Activated T-cell treated with anti-CD3 and anti-CD28 coated beads, Interleukin-2, amount 50 U/mL, for 72 hours (primary cell): Measurements from ENCODE around the gene FHIT. TPM values are rescaled to one million over a fixed set of nuclear protein-coding genes. Genes with fewer than 3 reads are reported as not detected.

Source experiments
- ATAC-seq, 2 donors: fragments of 150-1000 bp; cut with Tn5 transposase; replicated peaks in 1 of 2; 2 replicates each; pipeline ENCODE4 v1.10.0; 2021; ENCODE audit warnings: moderate library complexity in 2 of 2, mild to moderate bottlenecking in 1 of 2
- DNase-seq, 2 donors: peaks; one replicate each; pipeline ENCODE4 v3.0.0; 2021 to 2022; ENCODE audit warnings: mixed read lengths in 1 of 2
- H3K27ac Mint-ChIP-seq: one replicate; pipeline ENCODE4 v1.8.0; 2022; ENCODE audit warnings: mild to moderate bottlenecking, moderate library complexity, mixed read lengths
- H3K27me3 Mint-ChIP-seq: one replicate; pipeline ENCODE4 v1.8.0; 2022; ENCODE audit warnings: low read depth, mixed read lengths
- H3K36me3 Mint-ChIP-seq, 2 donors: one replicate each; pipeline ENCODE4 v1.8.0; 2022; ENCODE audit warnings: mixed read lengths in 2 of 2, mild to moderate bottlenecking in 1 of 2; ENCODE audit not compliant: insufficient read depth in 2 of 2
- H3K4me1 Mint-ChIP-seq: one replicate; pipeline ENCODE4 v1.8.0; 2022; ENCODE audit warnings: low read depth, mixed read lengths
- H3K4me3 Mint-ChIP-seq, 2 donors: one replicate each; pipeline ENCODE4 v1.8.0; 2022; ENCODE audit warnings: mild to moderate bottlenecking in 2 of 2, mixed read lengths in 2 of 2, moderate library complexity in 2 of 2
- H3K9me3 Mint-ChIP-seq, 2 donors: one replicate each; pipeline ENCODE4 v1.8.0; 2022; ENCODE audit warnings: mixed read lengths in 2 of 2
- total RNA-seq, 2 donors: library from RNA; stranded (reverse); gene quantifications; one replicate each; pipeline ENCODE4 v1.2.3, GENCODE V29; 2022

Gene FHIT
- total RNA-seq, 2 donors from 2014 or later, result 48.2 to 54.9 TPM

DNA sequence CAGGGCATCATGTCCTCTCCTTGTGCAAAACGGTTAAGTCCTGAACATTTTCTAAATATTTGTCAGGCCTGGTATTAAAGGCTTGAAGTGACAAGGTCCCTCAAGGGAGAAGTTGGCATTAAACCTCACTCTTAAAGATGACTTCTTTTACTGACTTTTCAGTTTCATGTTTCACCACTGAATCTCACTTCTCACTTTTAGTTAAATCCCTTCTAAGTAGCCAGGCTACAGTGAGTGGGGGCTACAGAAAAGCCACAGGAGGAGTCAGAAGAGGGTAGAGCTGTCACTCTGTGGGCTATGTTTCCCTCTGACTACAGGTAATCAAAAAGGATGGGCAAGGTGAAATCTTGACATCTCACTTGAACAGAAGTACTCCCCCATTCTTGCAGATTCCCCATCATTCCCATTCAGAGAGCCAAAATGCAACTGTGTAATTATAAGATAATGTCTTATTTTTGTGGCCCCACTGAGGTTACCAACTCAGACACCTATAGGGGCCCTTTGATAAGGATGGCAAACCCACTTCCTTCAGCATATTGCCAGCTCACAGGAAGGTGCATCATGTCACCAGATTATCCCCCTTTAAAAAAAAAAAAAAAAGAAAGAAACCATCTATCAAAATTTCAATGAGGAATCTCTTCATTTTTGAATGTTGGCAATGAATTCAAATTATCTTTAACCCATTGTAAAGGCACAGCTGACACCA is 1411.3 kb downstream of the FHIT start:
- no peak overlapping the region for H3K27ac Mint-ChIP-seq

DNA sequence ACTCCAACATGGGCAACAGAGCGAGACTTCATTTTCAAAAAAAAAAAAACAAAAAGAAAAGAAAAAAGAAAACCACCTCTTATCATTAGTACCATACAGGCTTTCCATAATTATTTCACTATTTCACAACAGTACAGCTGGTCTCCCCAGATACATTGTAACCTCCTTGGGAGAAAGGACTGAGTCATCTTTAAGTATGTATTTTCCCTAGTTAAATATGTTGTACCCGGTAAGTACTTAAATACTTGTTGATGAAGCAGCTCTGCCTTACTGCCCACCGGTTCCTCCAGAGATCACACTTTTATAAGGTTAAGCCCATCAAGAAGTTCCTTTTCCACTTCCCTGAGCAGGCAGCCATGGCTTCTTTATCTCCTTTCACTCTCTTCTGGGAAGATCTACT is 1412.0 kb downstream of the FHIT start:
- Mint-ChIP-seq H3K4me1 (peaks cover 29% of the 10 kb centered on the region), H3K4me3 (no peak overlapping the region), H3K27ac (peak overlapping the region; percentile 30), H3K9me3 (peaks cover under 1 to 2% of the 10 kb centered on the region in 2 donors), H3K27me3 (no peaks in the 10 kb centered on the region), H3K36me3 (peaks cover 0 to 3% of the 10 kb centered on the region in 2 donors)
- no peak for DNase-seq
- ATAC-seq, result no peak

More for the DNA sequence above, 1411.3 kb downstream of the FHIT start:
- peak; percentile 98 to 99 for ATAC-seq
- H3K36me3 Mint-ChIP-seq, result peaks cover 0 to 4% of the 10 kb centered on the region in 2 donors
- no peaks in the 10 kb centered on the region for H3K27me3 Mint-ChIP-seq
- DNase-seq, result peak; percentile 32 to 50
- peaks cover 33% of the 10 kb centered on the region for H3K4me1 Mint-ChIP-seq
- peak overlapping the region in 1 of 2 donors; percentile 59 for H3K4me3 Mint-ChIP-seq
- peaks cover 1 to 2% of the 10 kb centered on the region in 2 donors for H3K9me3 Mint-ChIP-seq

DNA sequence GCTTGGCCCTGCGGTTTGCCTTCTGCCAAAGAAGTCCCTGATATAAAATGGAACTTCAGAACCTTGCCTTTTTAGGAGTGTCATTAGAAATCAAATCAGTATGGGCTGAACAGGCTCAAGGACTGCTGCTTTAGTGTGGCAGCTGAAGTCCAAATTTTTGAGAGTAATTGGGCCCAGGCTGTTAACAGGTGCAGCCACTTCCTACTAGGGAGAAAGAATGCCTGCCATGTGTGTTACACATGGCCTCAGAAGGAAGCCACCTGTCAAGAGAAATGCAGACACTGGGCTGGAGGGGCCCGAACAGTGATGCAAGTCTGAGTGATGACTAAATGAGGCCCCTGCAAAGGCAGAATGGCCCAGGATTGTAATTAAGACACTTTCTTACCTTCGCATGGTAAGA is 1414.7 kb downstream of the FHIT start:
- Mint-ChIP-seq H3K4me1 (peaks cover 26% of the 10 kb centered on the region), H3K27me3 (no peaks in the 10 kb centered on the region), H3K36me3 (peaks cover 3 to 4% of the 10 kb centered on the region in 2 donors), H3K4me3 (no peak overlapping the region), H3K9me3 (no peaks in the 10 kb centered on the region), H3K27ac (no peak overlapping the region)
- ATAC-seq, result no peak
- DNase-seq, result no peak

DNA sequence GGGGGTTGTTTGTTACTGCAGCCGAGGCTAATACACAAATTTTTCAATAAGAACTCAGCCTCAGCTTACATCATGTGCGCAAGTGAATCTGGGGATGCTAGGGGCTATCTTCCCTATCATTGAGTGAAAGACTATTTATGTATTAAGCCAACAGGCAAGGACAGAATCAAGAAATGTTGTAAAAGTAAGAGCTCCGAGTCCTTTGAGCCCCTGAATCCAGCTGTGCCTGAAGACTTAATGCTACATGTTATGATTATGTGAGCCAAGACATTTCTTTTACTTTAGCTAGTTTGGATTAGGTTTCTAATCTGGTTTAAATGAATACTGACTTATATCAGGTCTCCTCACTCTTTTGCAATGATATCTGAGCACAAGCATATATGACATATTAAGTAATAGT is 1418.5 kb downstream of the FHIT start:
- H3K36me3 Mint-ChIP-seq, result peaks cover 3 to 4% of the 10 kb centered on the region in 2 donors
- no peaks in the 10 kb centered on the region for H3K27me3 Mint-ChIP-seq
- no peak overlapping the region for H3K27ac Mint-ChIP-seq
- no peaks in the 10 kb centered on the region for H3K9me3 Mint-ChIP-seq
- H3K4me1 Mint-ChIP-seq, result no peaks in the 10 kb centered on the region
- no peak for ATAC-seq
- DNase-seq, result no peak
- no peak overlapping the region for H3K4me3 Mint-ChIP-seq

DNA sequence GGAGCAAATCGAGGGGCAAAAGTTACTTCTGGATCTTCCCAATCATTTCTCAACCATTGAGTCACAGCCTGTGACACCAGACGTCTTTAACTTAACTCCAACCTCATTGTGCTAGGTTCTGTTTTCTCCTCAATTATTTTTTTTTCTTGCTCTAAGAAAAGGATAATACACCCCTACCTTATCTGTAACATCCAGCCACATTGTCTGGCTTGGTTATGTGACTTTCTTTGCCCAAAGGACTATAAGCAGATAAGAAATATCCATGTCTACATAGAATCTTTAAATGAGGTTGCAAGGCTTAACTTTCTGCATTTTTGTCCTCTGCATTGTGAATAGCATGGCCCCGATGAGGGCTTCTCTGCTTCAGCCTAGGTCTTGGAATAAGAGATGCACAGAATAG is 1419.0 kb downstream of the FHIT start:
- DNase-seq (no peak), ATAC-seq (no peak)
- H3K9me3 Mint-ChIP-seq, result no peaks in the 10 kb centered on the region
- H3K4me3 Mint-ChIP-seq, result no peak overlapping the region
- no peak overlapping the region for H3K27ac Mint-ChIP-seq
- H3K4me1 Mint-ChIP-seq, result no peaks in the 10 kb centered on the region
- H3K36me3 Mint-ChIP-seq, result peaks cover 3 to 4% of the 10 kb centered on the region in 2 donors
- H3K27me3 Mint-ChIP-seq, result no peaks in the 10 kb centered on the region

DNA sequence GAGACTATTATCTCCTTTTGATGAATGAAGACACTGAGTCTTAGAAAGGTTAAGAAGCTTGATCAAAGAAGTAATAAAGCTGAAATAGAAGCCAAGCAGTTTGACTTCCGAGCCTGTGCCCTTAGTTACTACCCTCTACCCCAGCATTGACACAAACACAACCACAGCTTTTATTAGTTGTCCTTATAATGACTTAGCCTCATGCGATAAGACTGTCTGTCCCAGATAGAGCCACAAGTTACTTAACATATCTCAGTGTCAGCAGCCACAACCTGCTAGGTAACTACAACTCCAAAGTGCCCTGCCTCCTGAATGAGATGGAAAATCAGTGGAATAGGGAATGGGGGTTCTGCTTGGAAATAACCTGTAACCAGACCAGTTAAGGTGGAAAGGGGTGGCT is 1419.9 kb downstream of the FHIT start:
- Mint-ChIP-seq H3K4me3 (no peak overlapping the region), H3K27me3 (no peaks in the 10 kb centered on the region), H3K36me3 (peaks cover 3 to 4% of the 10 kb centered on the region in 2 donors), H3K4me1 (no peaks in the 10 kb centered on the region), H3K9me3 (no peaks in the 10 kb centered on the region), H3K27ac (no peak overlapping the region)
- ATAC-seq, result no peak
- no peak for DNase-seq

DNA sequence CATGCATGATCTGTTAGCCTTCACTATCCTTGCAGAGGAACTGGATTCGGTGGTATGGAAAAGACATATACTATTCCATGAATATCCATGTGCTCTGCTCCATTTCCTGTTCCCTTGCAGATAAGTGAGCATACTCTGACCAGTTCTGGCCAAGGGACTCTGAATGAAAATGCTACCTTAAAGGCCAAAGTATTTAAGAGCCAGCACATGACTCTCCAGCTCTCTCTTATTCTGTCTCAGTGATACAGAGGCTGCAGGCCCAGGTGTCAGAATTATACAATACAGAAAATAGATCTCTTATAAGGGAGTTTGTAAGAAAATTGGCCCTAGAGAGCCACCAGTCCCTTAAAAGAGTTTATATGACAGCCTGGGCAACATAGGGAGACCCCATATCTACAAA is 1421.7 kb downstream of the FHIT start:
- no peaks in the 10 kb centered on the region for H3K9me3 Mint-ChIP-seq
- DNase-seq (no peak), ATAC-seq (no peak)
- H3K4me1 Mint-ChIP-seq, result peaks cover 9% of the 10 kb centered on the region
- H3K27me3 Mint-ChIP-seq, result no peaks in the 10 kb centered on the region
- H3K36me3 Mint-ChIP-seq, result peaks cover 0 to 4% of the 10 kb centered on the region in 2 donors
- H3K4me3 Mint-ChIP-seq, result no peak overlapping the region
- no peak overlapping the region for H3K27ac Mint-ChIP-seq

DNA sequence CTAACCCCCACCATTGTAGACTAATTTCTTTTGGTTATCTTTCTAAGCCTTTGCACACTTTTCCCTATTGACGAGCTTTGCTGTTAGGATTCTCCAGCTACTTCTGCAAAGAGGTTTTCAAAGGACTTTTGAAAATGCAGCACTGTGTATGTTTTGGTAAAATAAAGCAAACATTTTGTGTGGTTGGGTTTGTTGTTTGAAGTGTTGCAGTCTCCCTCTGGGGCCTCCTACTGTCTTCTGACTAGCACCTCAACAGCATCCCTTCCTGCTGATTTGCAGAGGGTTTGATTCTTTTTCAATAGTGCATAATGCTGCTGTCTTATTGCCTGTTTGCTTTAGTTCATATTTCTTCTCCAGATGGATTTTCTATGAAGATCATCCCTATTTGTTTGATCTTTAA is 1426.4 kb downstream of the FHIT start:
- H3K4me3 Mint-ChIP-seq, result no peak overlapping the region
- peaks cover 17% of the 10 kb centered on the region for H3K4me1 Mint-ChIP-seq
- no peaks in the 10 kb centered on the region for H3K27me3 Mint-ChIP-seq
- H3K36me3 Mint-ChIP-seq, result no peaks in the 10 kb centered on the region
- peaks cover 0 to 5% of the 10 kb centered on the region in 2 donors for H3K9me3 Mint-ChIP-seq
- ATAC-seq (no peak), DNase-seq (no peak)
- H3K27ac Mint-ChIP-seq, result no peak overlapping the region

DNA sequence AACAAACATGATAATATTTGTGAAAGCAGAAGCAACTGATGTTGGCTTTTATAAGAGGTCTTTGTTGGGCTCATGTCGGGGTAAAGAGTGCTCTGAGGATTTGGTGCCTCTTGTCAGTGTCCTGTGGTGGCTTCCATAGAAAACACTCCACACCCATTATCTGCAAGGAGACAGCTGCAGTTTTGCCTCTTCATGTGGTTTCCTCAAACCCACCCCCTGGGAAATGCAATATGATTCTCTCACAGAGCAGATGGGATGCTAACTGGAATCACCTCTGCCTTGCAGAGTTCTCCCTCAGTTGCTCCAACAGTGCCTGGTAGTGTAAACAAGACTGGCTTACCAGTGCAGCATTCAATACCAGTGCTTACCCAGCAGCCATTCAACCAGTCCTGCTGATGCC is 1430.0 kb downstream of the FHIT start:
- H3K27me3 Mint-ChIP-seq, result no peaks in the 10 kb centered on the region
- no peaks in the 10 kb centered on the region for H3K36me3 Mint-ChIP-seq
- ATAC-seq (no peak), DNase-seq (no peak)
- H3K27ac Mint-ChIP-seq, result no peak overlapping the region
- H3K4me1 Mint-ChIP-seq, result peaks cover 17% of the 10 kb centered on the region
- peaks cover 0 to 5% of the 10 kb centered on the region in 2 donors for H3K9me3 Mint-ChIP-seq
- no peak overlapping the region for H3K4me3 Mint-ChIP-seq

DNA sequence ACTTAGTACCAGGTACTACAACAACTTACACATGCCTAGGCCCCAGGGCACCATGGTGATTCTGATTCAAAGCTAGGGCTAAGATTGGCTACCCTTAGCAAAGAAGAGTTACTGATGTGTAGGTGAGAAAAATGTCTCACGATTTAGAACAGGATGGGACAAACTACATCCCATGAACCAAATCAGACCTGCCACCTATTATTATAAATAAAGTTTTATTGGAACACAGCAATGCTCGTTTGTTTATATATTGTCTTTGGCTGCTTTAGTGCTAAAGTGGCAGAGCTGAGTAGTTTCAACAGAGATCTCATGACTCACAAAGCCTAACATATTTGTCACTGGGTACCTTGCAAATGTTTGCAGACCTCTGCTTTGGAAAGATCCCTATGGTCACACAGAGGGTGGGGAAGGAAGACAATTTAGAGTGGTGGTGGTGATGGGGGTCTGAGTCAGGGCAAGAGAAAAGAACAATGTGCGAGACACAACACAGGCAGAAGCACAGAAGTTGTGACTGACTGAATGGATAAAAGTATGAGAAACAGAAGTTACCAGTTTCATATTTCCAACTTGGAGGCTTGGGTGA is 1430.8 kb downstream of the FHIT start:
- Mint-ChIP-seq H3K4me1 (peaks cover 17% of the 10 kb centered on the region), H3K27me3 (no peaks in the 10 kb centered on the region), H3K9me3 (peaks cover 0 to 5% of the 10 kb centered on the region in 2 donors), H3K36me3 (no peaks in the 10 kb centered on the region), H3K4me3 (no peak overlapping the region), H3K27ac (no peak overlapping the region)
- ATAC-seq, result peak; percentile 62 to 65
- peak in 1 of 2 donors; percentile 3 for DNase-seq

DNA sequence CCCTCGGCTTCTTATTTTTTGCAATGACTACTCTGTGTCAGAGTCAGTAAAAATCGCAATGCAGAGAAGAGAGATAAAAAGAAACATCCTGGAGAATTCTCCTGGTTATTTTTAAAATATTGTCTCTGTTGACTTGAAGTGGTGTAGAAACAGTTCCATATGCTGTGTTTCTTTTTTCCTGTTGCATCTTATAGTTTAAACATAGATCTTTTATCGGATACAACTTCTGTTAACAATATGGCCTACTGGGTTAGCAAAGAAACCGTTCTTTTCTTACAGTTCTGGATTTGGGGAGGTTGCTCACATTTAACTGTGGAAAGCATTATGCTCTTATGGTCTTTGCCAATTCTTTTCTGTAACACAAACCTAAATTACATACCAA is 1432.3 kb downstream of the FHIT start:
- no peak for DNase-seq
- Mint-ChIP-seq H3K4me3 (no peak overlapping the region), H3K27ac (no peak overlapping the region), H3K9me3 (peaks cover 0 to 5% of the 10 kb centered on the region in 2 donors), H3K27me3 (no peaks in the 10 kb centered on the region), H3K36me3 (no peaks in the 10 kb centered on the region), H3K4me1 (peaks cover 8% of the 10 kb centered on the region)
- no peak for ATAC-seq

DNA sequence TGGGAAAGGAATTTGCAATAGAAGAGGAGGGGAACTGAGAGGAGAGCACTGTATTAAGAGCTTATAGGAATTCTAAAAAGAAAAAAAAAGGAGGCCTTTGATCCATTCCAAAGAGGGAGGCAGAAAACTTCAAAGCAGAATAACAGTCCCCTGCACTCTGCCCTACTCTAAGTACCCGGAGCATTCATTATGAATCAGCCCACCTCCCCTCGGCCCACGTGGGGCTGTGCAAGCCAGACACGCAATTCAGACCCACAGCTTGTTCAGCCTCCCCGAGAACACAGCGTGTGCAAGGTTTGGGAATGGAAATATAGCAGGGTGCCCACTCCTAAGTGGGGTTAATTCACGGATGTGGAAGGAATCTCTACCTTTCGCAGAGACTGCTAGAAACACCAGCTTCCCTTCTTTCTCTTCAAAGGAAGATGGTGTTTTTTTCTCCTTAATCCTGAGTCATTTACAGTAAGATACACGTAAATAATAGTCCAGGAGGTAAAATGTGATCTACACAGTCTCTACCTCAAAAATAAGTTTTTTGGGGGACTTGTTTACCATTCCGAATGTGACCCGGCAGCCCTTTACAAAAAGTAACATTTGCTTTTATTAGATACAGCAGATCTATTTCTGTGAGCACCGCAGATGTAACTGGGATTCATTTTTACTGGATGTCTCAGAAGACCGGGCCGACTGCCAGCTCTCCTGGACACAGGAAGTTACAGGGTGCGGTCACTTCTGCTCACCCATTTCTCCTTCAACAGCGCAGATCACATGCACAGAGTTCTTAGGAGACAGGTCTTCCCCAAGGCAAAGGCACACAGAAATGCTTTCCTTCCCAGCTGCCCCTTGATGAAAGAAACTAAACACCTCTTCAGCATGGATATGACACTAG is 1433.0 kb downstream of the FHIT start:
- H3K4me1 Mint-ChIP-seq, result peaks cover 8% of the 10 kb centered on the region
- no peaks in the 10 kb centered on the region for H3K36me3 Mint-ChIP-seq
- no peak overlapping the region for H3K27ac Mint-ChIP-seq
- no peak for DNase-seq
- H3K27me3 Mint-ChIP-seq, result no peaks in the 10 kb centered on the region
- H3K9me3 Mint-ChIP-seq, result peaks cover 0 to 5% of the 10 kb centered on the region in 2 donors
- no peak for ATAC-seq
- H3K4me3 Mint-ChIP-seq, result no peak overlapping the region

DNA sequence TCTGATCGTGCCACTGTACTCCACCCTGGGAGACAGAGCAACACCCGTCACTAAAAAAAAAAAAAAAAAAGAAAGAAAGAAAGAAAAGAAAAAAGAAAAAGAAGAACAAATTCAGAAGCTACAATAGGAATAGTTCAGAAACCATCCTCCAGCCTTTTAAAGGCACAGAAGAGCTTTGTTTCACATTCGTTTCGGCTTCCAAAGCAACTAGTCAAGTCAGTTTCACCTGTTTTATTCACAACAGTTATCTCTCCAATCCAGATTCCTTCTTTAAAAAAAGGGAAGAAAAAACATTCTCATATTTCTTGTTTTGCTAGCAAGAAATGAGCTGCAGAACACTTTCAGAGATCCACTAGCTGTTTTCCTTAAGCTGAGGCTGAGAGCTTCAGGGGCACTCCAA is 1433.7 kb downstream of the FHIT start:
- Mint-ChIP-seq H3K4me1 (peaks cover 8% of the 10 kb centered on the region), H3K36me3 (no peaks in the 10 kb centered on the region), H3K4me3 (no peak overlapping the region), H3K27ac (no peak overlapping the region), H3K27me3 (no peaks in the 10 kb centered on the region), H3K9me3 (peaks cover 0 to 5% of the 10 kb centered on the region in 2 donors)
- ATAC-seq (no peak), DNase-seq (no peak)
